ENCODE data around the gene NOL4.

DNA sequence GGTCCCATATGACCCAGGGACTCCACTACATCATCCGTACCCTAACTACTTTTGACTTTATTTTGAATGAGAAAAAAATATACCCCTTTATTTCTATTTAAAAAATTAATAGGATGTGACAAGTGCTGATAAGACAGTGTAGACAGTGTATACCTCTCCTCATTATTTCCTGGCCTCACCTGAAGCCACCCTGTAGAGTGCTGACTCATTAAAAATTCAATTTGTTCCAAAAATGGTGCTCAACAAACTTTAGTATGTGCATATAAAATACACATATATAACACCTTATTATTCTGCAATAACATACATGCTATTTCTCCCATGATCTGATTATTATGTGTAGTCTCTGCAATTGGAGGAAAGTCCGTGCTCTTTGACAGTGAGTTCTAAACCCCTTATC is 20.8 kb downstream of the NOL4 start:
- TF ChIP-seq EZH2 (IDR thresholded peaks at IDR 0.05; ENCODE audit: insufficient read depth, poor library complexity, severe bottlenecking) (no peak), EZH2phosphoT487 (IDR thresholded peaks at IDR 0.05; ENCODE audit: insufficient read depth, low read depth) (no peak)
